GM23338 (cell line): Measurements from ENCODE around the gene RAMP3. TPM values are rescaled to one million over a fixed set of nuclear protein-coding genes. Genes with fewer than 3 reads are reported as not detected.

ENCODE experiments used
- ATAC-seq: fragments of 200-7000 bp; cut with Tn5 transposase; 3 replicates; pipeline ENCODE4 v1.9.1; 2020
- DNase-seq: peaks from one replicate; pipeline ENCODE4 v3.0.0-alpha.2; 2015; ENCODE audit warnings: low spot score
- H2AFZ ChIP-seq: fragments of 200-600 bp; sonication (generic); 2 replicates; pipeline ENCODE4 v1.8.0; 2016; ENCODE audit warnings: antibody characterized with exemption, mild to moderate bottlenecking, moderate library complexity
- H3F3A ChIP-seq: fragments of 200-600 bp; sonication (generic); replicated peaks from 2 replicates; pipeline ENCODE4 v1.8.0; 2017; ENCODE audit warnings: antibody characterized with exemption, mixed run types, low read depth
- H3K27ac ChIP-seq: fragments of 200-600 bp; sonication (generic); 2 replicates; pipeline ENCODE4 v1.6.1; 2016; ENCODE audit warnings: low read depth
- H3K27me3 ChIP-seq: fragments of 200-600 bp; sonication (generic); 2 replicates; pipeline ENCODE4 v1.8.0; 2016; ENCODE audit warnings: mild to moderate bottlenecking, mixed run types, moderate library complexity; ENCODE audit not compliant: insufficient read depth
- H3K36me3 ChIP-seq: fragments of 200-600 bp; sonication (generic); 2 replicates; pipeline ENCODE4 v1.8.0; 2016; ENCODE audit warnings: mild to moderate bottlenecking; ENCODE audit not compliant: insufficient read depth
- H3K4me1 ChIP-seq: fragments of 200-600 bp; sonication (generic); 2 replicates; pipeline ENCODE4 v1.8.0; 2016; ENCODE audit warnings: mild to moderate bottlenecking, moderate library complexity; ENCODE audit not compliant: insufficient read depth
- H3K4me2 ChIP-seq: fragments of 200-600 bp; sonication (generic); 2 replicates; pipeline ENCODE4 v1.7.1; 2017; ENCODE audit warnings: mixed run types
- H3K4me3 ChIP-seq: fragments of 200-600 bp; sonication (generic); 2 replicates; pipeline ENCODE4 v1.6.1; 2016; ENCODE audit warnings: mixed run types
- H3K79me2 ChIP-seq: fragments of 200-600 bp; sonication (generic); replicated peaks from 2 replicates; pipeline ENCODE4 v1.8.0; 2017; ENCODE audit warnings: mild to moderate bottlenecking; ENCODE audit not compliant: insufficient read depth
- H3K9me2 ChIP-seq: fragments of 200-600 bp; sonication (generic); 2 replicates; pipeline ENCODE4 v1.8.0; 2017; ENCODE audit not compliant: insufficient read depth
- H4K20me1 ChIP-seq: fragments of 200-600 bp; sonication (generic); replicated peaks from 2 replicates; pipeline ENCODE4 v1.8.0; 2017; ENCODE audit warnings: mild to moderate bottlenecking; ENCODE audit not compliant: insufficient read depth
- H3K27ac Mint-ChIP-seq: 2 replicates; pipeline ENCODE4 v1.8.0; 2020; ENCODE audit warnings: inconsistent platforms, mild to moderate bottlenecking, moderate library complexity, mixed read lengths
- H3K27me3 Mint-ChIP-seq: 3 replicates; pipeline ENCODE4 v1.8.0; 2022; ENCODE audit warnings: low read depth, mild to moderate bottlenecking, moderate library complexity, mixed read lengths, inconsistent platforms; ENCODE audit not compliant: insufficient read depth, poor library complexity
- H3K36me3 Mint-ChIP-seq: 3 replicates; pipeline ENCODE4 v1.8.0; 2021; ENCODE audit warnings: low read depth, mild to moderate bottlenecking, inconsistent platforms, moderate library complexity, mixed read lengths
- H3K4me1 Mint-ChIP-seq: 3 replicates; pipeline ENCODE4 v1.8.0; 2020; ENCODE audit warnings: mild to moderate bottlenecking, inconsistent platforms, mixed read lengths
- H3K4me3 Mint-ChIP-seq: 3 replicates; pipeline ENCODE4 v1.8.0; 2021; ENCODE audit warnings: moderate library complexity, mild to moderate bottlenecking, inconsistent platforms, mixed read lengths
- H3K9me3 Mint-ChIP-seq: 3 replicates; pipeline ENCODE4 v1.8.0; 2020; ENCODE audit warnings: moderate library complexity, mild to moderate bottlenecking, inconsistent platforms, mixed read lengths
- CREB1 ChIP-seq: fragments of 250-450 bp; sonication (Bioruptor Pico); IDR thresholded peaks from 2 replicates; pipeline ENCODE4 v1.5.0; 2020; ENCODE audit warnings: low read depth, mild to moderate bottlenecking, moderate library complexity
- CTCF ChIP-seq, 2 experiments: fragments of 200-600 bp in 1 of 2; sonication (generic) in 1 of 2; conservative IDR thresholded peaks; 2 replicates each; pipeline versions ENCODE4 v1.5.1 to v1.6.1; 2016 to 2017; ENCODE audit warnings: antibody characterized with exemption in 2 of 2, low read depth in 2 of 2, mild to moderate bottlenecking in 2 of 2, moderate library complexity in 1 of 2
- EZH2phosphoT487 ChIP-seq: fragments of 200-600 bp; sonication (generic); IDR thresholded peaks from one replicate; pipeline ENCODE4 v1.8.1; 2018; ENCODE audit warnings: antibody characterized with exemption; ENCODE audit not compliant: unreplicated experiment
- NANOG ChIP-seq: IDR thresholded peaks from 2 replicates; pipeline ENCODE4 v1.6.1; 2016; ENCODE audit warnings: antibody characterized with exemption, borderline replicate concordance
- POLR2AphosphoS5 ChIP-seq: IDR thresholded peaks from 2 replicates; pipeline ENCODE4 v1.6.1; 2016; ENCODE audit warnings: antibody characterized with exemption, low read depth
- REST ChIP-seq: IDR thresholded peaks from one replicate; pipeline ENCODE4 v1.6.1; 2018; ENCODE audit warnings: antibody characterized with exemption; ENCODE audit not compliant: unreplicated experiment
- ZNF114 ChIP-seq: fragments of 250-450 bp; sonication (Bioruptor Pico); IDR thresholded peaks from 2 replicates; pipeline ENCODE4 v1.5.0; 2020; ENCODE audit warnings: mild to moderate bottlenecking, moderate library complexity
- ZNF331 ChIP-seq: fragments of 250-450 bp; sonication (Bioruptor Pico); IDR thresholded peaks from 2 replicates; pipeline ENCODE4 v1.5.0; 2020; ENCODE audit warnings: low read depth, mild to moderate bottlenecking, moderate library complexity
- ZNF462 ChIP-seq: fragments of 250-450 bp; sonication (Bioruptor Pico); IDR thresholded peaks from 2 replicates; pipeline ENCODE4 v1.5.0; 2020; ENCODE audit warnings: mild to moderate bottlenecking, moderate library complexity
- polyA plus RNA-seq: library from polyadenylated mRNA; unstranded; fragments of >200 nt; fragmentation: Nextera tagmentation; extraction: Ambion mirVana; gene quantifications from 2 replicates; pipeline ENCODE4 v1.2.1, GENCODE V29; 2016
- total RNA-seq: library from RNA; depleted of rRNA; stranded (reverse); fragments of >200 nt; shearing (Covaris generic); gene quantifications from 2 replicates; pipeline ENCODE4 v1.2.3, GENCODE V29; 2014

RAMP3 gene
- total and polyA plus RNA-seq, 2 experiments from 2014 or later = 1.1 to 4.6 TPM

GRCh38 chr7:45140827-45141226 lies 16.8 kb upstream of the RAMP3 start:
- Histone ChIP-seq H2AFZ (no peak overlapping the region), H3K79me2 (no peaks in the 10 kb centered on the region), H3K4me3 (no peak overlapping the region), H3K9me2 (no peaks in the 10 kb centered on the region), H4K20me1 (no peaks in the 10 kb centered on the region), H3F3A (no peaks in the 10 kb centered on the region), H3K4me2 (no peak overlapping the region), H3K4me1 (no peaks in the 10 kb centered on the region), H3K36me3 (no peaks in the 10 kb centered on the region), H3K27ac (no peak overlapping the region), H3K27me3 (no peaks in the 10 kb centered on the region)
- DNase-seq = no peak
- TF ChIP-seq REST (no peak), EZH2phosphoT487 (no peak), ZNF114 (CRISPR knock-in tag) (no peak), POLR2AphosphoS5 (no peak), CTCF (conservative IDR thresholded peaks at IDR 0.05; ENCODE audit: low read depth in 2 of 2) (no peak), CREB1 (CRISPR knock-in tag) (no peak), NANOG (no peak)
- H3K36me3 Mint-ChIP-seq = no peaks in the 10 kb centered on the region
- ATAC-seq = no peak
- no peak overlapping the region for H3K4me3 Mint-ChIP-seq
- peaks cover 7% of the 10 kb centered on the region; the same call in 2 of the 3 replicates for H3K4me1 Mint-ChIP-seq
- H3K27me3 Mint-ChIP-seq = peaks cover 2% of the 10 kb centered on the region
- H3K9me3 Mint-ChIP-seq = no peaks in the 10 kb centered on the region; the same call in 2 of the 3 replicates
- H3K27ac Mint-ChIP-seq = no peak overlapping the region

- DNase-seq (no peak), ATAC-seq (no peak)
- H3K27me3 Mint-ChIP-seq = peaks cover 2% of the 10 kb centered on the region
- peaks cover 7% of the 10 kb centered on the region for H3K4me1 Mint-ChIP-seq
- H3K4me2 ChIP-seq = no peak overlapping the region
- H3K79me2 ChIP-seq = no peaks in the 10 kb centered on the region
- H2AFZ ChIP-seq = no peak overlapping the region
- no peaks in the 10 kb centered on the region for H3F3A ChIP-seq
- no peaks in the 10 kb centered on the region for H3K4me1 ChIP-seq
- H3K4me3 ChIP-seq = no peak overlapping the region
- H3K27ac ChIP-seq = no peak overlapping the region
- no peaks in the 10 kb centered on the region for H3K9me2 ChIP-seq
- H3K4me3 Mint-ChIP-seq = no peak overlapping the region
- no peaks in the 10 kb centered on the region for H4K20me1 ChIP-seq
- no peaks in the 10 kb centered on the region for H3K36me3 ChIP-seq
- H3K9me3 Mint-ChIP-seq = no peaks in the 10 kb centered on the region; the same call in 2 of the 3 replicates
- no peak overlapping the region for H3K27ac Mint-ChIP-seq
- no peaks in the 10 kb centered on the region for H3K27me3 ChIP-seq
- H3K36me3 Mint-ChIP-seq = no peaks in the 10 kb centered on the region
- no peak for TF ChIP-seq NANOG
- no peak for TF ChIP-seq ZNF331 (CRISPR knock-in tag)
- TF ChIP-seq ZNF114 (CRISPR knock-in tag) = no peak
- TF ChIP-seq POLR2AphosphoS5 = no peak
- no peak for TF ChIP-seq ZNF462 (CRISPR knock-in tag)
Measured at GRCh38 chr7:45143616-45144015, 14.0 kb upstream of the RAMP3 start.
